ENCODE measurements around the gene ZC3H12D. TPM values are rescaled to one million over a fixed set of nuclear protein-coding genes. Genes with fewer than 3 reads are reported as not detected.

ZC3H12D gene
- total and polyA plus RNA-seq, 7 donors, result 0.17 to 0.41 (median 0.26) TPM

- no peak for TF ChIP-seq CTCF (IDR thresholded peaks at IDR 0.05)
- intact Hi-C loops (cut with DNase I), result loop anchor here in 1 of 2 donors (5.0 kb wide), 1 partner anchor 393 kb away; no protein-coding TSS in a partner anchor
- H3K27ac ChIP-seq, result no peak overlapping the region
- peaks cover 7% of the 10 kb centered on the region for H3K4me1 ChIP-seq
- 79 to 95% (median 95%) methylated on average over 8 of the region's 8 CpGs for WGBS, 3 donors
- no peaks in the 10 kb centered on the region for H3K27me3 ChIP-seq (ENCODE audit: insufficient read depth in 3 of 3, low read length in 2 of 3)
- no peaks in the 10 kb centered on the region for H3K36me3 ChIP-seq (ENCODE audit: insufficient read depth in 1 of 2, low read depth in 1 of 2)
- no peak for ATAC-seq
- no peaks in the 10 kb centered on the region for H3K9me3 ChIP-seq
- H3K4me3 ChIP-seq, result no peak overlapping the region
- no peak for DNase-seq
These were observed 59.6 kb downstream of the ZC3H12D start for GRCh38 chr6:149425224-149425623.

GRCh38 chr6:149423964-149424440 is 60.8 kb downstream of the ZC3H12D start:
- no peaks in the 10 kb centered on the region for H3K27me3 ChIP-seq (ENCODE audit: insufficient read depth in 3 of 3, low read length in 2 of 3)
- H3K9me3 ChIP-seq, result no peaks in the 10 kb centered on the region
- H3K27ac ChIP-seq, result no peak overlapping the region
- no peak overlapping the region for H3K4me3 ChIP-seq
- ATAC-seq (no peak), DNase-seq (no peak)
- WGBS, 3 donors, result 62 to 65% (median 64%) methylated on average over 7 of the region's 7 CpGs
- intact Hi-C loops (cut with DNase I), result no loop called here
- no peak for TF ChIP-seq CTCF (IDR thresholded peaks at IDR 0.05)
- peaks cover 7% of the 10 kb centered on the region for H3K4me1 ChIP-seq
- no peaks in the 10 kb centered on the region for H3K36me3 ChIP-seq (ENCODE audit: insufficient read depth in 1 of 2, low read depth in 1 of 2)

- intact Hi-C loops (cut with DNase I), result no loop called here
- Histone ChIP-seq H3K4me1 (peaks cover 7% of the 10 kb centered on the region), H3K27ac (no peak overlapping the region), H3K9me3 (no peaks in the 10 kb centered on the region), H3K27me3 (ENCODE audit: insufficient read depth in 3 of 3, low read length in 2 of 3) (no peaks in the 10 kb centered on the region), H3K4me3 (no peak overlapping the region), H3K36me3 (ENCODE audit: insufficient read depth in 1 of 2, low read depth in 1 of 2) (no peaks in the 10 kb centered on the region)
- TF ChIP-seq CTCF (IDR thresholded peaks at IDR 0.05), result no peak
- ATAC-seq (no peak), DNase-seq (no peak)
- WGBS, 3 donors, result 81 to 89% (median 88%) methylated on average over 4 of the region's 4 CpGs
These were observed 62.2 kb downstream of the ZC3H12D start for GRCh38 chr6:149422581-149422980.

- Histone ChIP-seq H3K4me3 (no peak overlapping the region), H3K9me3 (no peaks in the 10 kb centered on the region), H3K27ac (no peak overlapping the region), H3K36me3 (ENCODE audit: insufficient read depth in 1 of 2, low read depth in 1 of 2) (no peaks in the 10 kb centered on the region), H3K4me1 (peaks cover 7% of the 10 kb centered on the region), H3K27me3 (ENCODE audit: insufficient read depth in 3 of 3, low read length in 2 of 3) (no peaks in the 10 kb centered on the region)
- intact Hi-C loops (cut with DNase I), result no loop called here
- ATAC-seq (no peak), DNase-seq (no peak)
- WGBS, 3 donors, result 79 to 83% (median 82%) methylated on average over 5 of the region's 5 CpGs
- TF ChIP-seq CTCF (IDR thresholded peaks at IDR 0.05), result no peak
These were observed 63.7 kb downstream of the ZC3H12D start for GRCh38 chr6:149421132-149421531.

All from psoas muscle (tissue), 8 donors.